Activated CD8-positive, alpha-beta memory T cell treated with anti-CD3 and anti-CD28 coated beads for 48 hours (primary cell): ENCODE results near the gene SURF2.
A peak's percentile ranks its signal among the peaks of the same experiment; 100 is the strongest.

Experiments
- DNase-seq, 3 experiments: peaks; one replicate each; pipeline ENCODE4 v3.0.0-alpha.2; 2020; ENCODE audit warnings: low read depth in 2 of 3, low spot score in 2 of 3

SURF2 gene

DNA sequence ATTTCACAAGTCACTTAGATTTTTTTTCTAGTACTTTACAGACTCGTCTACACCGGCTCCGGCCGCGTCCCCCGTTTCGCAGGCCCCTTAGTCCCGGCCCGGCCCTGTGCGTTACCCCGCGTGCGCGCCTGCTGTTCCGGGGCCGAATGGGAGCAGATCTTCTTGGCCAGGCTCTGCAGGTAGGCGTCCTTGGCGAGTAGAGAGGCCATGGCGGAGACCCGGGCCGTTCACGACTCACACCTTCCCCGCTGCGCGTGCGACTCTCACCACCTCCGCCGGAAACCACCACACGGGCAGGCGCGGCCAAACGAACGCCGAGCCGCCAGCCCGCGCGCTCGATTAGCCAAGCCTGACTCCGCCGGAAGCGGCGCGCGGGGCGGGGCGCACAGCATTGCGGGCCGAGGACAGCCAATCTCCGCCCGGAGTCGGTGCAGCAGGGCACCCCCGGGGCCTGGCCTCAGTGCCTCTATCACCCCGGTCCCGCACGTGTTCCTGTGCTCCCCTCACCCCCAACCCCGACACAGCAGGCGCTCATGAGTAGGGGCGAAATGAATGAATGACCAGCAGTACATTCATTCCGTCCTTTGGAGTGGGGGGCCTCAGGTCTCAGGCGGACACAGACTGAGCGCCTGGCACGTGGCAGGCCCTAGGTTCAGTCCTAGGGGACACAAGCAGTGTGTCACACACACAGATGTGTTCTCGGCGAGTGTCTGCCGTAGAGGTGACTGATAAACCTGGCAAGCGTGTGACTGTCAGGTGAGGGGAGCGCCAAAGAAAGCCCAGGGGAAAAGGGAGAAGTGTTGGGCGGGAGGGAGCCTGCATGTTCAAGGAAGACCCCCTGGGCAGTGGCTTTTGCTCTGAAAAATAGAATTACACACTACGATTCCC, 20.2 kb upstream of the SURF2 start, which contains the start of gene SURF6:
Gene SURF6, minus strand, starts transcription at position 265 of the 888 bp plus-strand sequence. Its CDS starts 56 bp downstream, at position 209.
- DNase-seq: peak; percentile 88 to 92 (median 91)

DNA sequence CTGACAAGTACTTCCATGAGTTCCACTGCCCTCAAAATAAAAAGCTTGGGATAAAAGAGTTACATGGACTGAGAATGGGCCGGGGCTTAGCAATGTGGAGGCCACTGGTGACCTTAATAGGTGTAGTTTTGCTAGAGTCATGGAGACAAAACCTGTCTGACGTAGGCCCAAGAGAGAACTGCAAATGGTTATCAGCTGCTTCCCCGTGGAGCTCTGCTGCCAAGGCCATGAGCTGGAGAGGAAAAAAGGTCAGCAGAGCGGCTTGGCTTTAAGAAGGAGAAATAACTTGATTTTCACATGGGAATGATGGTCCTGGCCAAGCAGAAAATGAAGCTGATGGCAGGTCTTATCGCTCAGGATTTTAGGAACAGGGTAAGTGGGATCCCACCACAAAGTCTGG, 16.7 kb upstream of the SURF2 start:
- DNase-seq: no peak

DNA sequence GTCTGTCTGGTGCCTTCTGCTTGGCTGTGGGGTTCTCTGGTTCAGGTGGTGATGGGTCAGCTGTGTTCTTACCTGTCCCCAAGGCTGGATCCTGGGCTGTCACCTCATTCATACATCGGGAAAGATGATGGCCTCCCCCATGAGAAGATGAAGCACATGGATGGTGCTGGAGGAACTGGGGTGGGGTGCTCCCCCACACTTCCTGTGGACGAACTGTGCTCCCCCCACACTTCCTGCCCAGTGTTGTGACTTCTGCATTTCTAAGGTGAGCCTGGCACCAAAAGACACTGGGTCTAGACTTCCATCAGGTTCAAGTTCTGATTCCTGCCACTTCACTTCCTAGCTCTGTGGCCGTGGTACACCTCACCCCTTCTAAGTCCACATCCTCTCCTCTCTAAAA, 16.1 kb upstream of the SURF2 start:
- no peak for DNase-seq

DNA sequence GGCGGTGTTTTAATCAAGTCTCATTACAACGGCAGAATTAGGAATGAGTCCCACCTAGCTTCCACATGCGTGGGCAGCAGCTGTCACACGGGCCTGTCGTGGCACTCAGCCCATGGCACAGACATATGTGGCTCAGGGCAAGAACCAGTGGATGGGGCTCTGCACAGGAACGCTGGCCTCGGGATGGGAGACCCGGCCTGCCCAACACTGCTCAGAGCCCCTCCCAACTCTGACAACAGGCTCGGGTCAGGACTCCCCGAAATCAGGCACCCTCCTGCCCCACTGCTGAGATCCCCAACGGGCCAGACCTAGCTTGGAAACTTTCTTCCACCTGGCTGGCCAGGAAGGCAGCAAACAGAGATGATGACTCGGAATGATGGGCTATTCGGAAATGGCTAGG, 15.4 kb upstream of the SURF2 start:
- no peak for DNase-seq

DNA sequence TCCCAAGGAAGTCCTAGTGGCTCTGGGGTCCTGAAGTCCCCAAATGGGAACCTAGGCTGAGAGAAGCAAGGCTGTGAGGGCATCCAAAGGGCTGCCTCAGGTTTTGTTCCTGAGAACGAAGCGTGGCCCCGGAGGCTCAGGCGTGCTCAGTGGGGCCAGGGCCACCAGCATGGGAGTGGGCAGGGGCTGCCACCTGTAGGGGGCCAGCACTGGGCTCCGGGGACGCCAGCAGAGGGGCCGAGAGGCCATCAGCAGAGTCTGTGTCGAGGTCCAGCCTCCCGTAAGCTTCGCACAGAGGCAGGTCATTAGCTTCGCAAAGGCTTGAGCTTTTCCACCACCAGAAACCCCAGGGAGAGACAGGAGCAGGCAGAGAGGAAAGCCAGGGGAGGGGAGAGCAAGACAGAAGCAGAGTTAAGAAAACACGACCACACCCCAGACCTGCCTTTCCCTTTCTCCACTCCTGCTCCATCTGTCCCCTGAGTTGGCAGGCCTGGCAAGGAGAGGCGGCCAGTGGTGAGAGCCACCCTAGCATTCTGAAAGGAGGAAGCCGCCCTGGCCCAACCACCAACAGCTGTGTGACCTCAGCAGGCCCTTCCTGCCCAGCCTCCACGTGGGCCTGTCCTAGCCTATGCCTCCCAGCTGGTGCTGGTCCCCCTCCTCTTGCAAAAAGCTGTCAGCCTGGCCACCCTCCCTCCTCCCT, 14.8 kb upstream of the SURF2 start:
- no peak for DNase-seq

DNA sequence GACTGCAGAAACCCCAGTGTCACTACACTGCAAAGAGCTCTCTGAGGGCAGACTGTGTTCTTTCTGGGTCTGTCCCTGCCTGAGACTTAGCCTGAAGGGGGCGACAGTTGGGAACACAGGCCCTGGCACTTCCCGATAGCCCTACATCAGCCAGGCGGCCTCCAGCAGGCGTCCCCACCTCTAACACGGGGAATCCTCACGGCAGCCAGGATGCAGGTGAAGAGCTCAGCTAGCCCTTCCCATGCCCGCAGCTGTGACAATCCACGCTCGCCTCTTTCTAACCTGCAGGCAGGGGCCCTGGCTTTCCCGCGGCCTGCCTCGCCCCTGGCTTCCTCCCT, 14.3 kb upstream of the SURF2 start:
- no peak for DNase-seq

GRCh38 chr9:133342570-133342969, 13.8 kb upstream of the SURF2 start:
- no peak for DNase-seq

DNA sequence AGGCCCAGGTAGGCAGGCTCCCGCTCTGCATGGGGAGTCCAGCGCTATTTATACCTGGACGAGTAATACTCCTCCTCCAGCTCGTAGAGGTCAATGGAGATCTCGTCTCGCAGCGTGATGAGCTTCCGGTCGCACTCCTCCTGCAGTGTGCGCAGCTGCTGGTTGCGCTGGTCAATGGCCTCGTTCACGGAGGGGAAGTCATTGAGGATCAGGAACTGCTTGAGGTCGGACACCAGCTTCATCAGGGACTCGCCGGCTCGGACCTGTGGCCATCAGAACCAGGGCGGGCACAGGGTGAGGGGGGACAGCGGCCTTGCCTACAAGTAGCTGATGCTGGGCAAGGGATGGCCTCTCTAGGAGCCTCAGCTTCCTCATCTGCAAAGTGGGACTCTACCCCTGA, 12.3 kb upstream of the SURF2 start:
- no peak for DNase-seq

DNA sequence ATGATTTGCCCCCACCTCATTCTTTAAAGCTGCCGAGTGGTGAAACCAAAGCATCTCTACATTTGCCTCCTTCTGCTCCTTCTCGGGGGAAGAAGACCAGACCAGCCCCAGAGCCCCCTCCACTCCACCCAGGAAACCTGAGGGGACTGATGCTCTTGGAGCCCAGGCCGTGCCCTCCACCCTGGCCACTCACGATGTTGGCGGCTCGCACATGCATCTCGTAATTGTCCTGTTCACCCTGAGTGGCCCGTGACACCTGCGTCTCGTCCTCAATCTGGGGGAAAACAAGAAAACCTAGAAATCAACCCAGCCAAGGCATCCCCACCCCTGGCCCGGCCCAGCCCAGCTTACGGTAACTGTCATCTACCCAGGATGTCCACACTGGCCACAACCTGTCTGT, 11.4 kb upstream of the SURF2 start:
- no peak for DNase-seq

DNA sequence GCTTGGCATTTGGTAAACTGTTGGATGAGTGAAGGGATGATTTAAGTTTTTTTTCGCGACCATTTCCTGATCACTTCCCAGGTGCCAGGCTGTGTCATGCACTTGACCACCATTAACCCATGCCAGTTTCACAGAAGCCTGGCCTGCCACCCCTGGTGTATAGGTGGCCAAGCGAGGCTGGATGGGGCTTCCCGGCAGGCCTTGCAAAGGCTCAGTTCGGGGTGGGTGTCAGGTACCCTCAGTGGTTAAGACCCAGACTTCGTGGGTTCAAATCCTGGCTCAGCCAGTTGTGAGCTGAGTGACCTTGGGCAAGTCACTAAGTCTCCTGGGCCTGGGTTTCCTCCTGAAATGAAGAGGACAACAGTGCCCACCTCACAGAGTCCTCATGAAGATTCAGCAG, 10.8 kb upstream of the SURF2 start:
- DNase-seq: no peak

GRCh38 chr9:133346021-133346785, 10.1 kb upstream of the SURF2 start:
- DNase-seq: no peak

- DNase-seq: no peak
Measured at GRCh38 chr9:133347515-133347984, 8.8 kb upstream of the SURF2 start.

DNA sequence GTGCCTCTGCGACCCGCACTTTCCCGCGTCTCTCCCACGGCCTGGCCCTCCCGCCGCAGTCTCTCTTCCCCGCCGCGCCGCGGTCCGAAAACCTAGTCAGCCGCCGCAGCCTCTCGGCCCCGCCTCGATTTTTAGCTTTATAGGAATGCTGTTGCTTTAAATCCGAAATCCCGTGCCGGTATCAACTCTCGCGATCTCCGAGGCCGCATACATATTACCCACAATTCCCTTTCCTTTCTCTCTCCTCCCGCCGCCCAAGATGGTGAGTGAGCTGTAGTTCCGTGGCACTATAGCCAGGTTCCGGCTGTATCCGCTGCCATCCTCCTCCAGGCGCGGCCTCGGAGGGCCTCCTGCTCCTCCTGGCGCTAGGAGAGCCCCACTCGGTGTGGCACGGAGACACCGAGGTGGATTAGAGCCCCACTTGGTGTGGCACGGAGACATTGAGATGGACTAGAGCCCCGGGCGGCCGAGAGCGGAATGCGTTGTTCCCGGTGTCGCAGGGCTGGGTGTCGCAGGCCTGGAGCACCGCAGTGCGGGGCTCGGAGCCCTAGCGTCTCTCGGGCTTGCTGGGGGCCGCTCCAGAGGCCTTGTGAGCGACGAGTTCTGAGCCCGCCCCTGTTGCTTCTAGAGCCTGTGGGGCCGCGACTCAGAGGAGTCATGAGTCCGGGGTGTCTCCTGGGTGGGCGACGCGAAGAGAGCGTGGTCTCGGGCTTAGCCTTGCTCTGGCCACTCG, 8.2 kb upstream of the SURF2 start, which contains the start of the genes MED22 and RPL7A:
Gene MED22, minus strand, starts transcription at position 147 of the 733 bp plus-strand sequence. CDS start 1,469 bp downstream, outside the sequence.
Gene RPL7A, plus strand, starts transcription at position 234 of the 733 bp plus-strand sequence. Its CDS starts 26 bp downstream, at position 260.
- DNase-seq: peak; percentile 77 to 87 (median 82)

DNA sequence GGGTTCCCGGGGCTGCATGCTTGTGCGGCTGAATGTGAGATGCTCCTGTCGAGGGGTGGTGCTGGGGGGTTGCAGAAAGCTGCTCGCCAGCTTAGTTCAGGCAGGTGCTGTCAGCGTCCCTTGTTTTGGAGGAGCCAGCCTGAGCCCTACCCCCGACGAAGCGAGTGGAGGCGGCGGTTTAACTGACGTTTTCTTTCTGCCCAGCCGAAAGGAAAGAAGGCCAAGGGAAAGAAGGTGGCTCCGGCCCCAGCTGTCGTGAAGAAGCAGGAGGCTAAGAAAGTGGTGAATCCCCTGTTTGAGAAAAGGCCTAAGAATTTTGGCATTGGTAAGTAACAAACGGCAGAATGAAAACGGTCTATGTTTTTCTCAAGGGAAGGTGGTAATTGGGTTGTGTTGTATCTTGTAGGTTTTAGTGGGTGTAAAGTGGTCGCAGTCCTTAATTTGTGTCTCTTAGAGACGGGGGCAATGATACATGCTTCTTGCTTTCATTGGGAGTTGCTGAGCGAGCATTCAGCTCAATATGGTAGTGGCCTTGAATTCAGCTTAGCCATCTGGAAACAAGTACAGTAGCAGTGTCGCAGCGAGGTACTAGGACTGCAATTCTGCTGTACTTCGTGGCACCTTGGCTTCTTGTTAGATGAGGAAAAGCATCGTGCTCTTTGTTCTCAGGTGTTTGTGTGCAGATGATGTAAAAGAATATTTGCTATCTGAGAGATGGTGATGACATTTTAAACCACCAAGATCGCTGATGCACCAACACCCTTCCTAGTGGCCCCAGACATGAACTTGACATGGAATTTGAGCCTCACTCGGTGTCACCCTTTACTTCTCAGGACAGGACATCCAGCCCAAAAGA, 7.4 kb upstream of the SURF2 start:
- no peak for DNase-seq

DNA sequence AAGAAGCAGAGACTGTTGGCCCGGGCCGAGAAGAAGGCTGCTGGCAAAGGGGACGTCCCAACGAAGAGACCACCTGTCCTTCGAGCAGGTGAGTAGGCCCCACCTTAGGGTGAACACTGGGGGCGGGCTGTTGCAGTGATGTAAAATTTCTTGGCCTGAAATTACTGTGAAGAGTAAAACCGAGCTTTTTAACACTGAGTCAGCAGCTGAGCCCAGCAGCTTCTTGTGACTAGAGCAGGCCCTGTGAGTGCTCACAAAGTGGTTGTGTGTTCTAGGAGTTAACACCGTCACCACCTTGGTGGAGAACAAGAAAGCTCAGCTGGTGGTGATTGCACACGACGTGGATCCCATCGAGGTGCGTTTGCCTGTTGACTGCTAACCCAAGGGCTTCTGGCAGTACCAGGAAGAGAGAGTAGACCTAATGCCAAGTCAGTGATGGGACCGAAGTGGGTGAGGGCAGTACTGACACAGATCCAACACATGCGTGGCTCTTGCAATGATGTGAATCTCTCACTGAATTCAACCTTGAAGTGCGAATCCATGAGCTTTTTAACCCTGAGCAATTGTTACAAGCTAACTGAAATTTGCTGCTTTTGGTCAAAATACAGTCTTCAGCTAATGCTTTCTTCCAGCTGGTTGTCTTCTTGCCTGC, 6.3 kb upstream of the SURF2 start:
- no peak for DNase-seq

GRCh38 chr9:133351526-133351907, 4.8 kb upstream of the SURF2 start:
- DNase-seq: no peak

GRCh38 chr9:133351908-133352634, 4.3 kb upstream of the SURF2 start:
- no peak for DNase-seq

DNA sequence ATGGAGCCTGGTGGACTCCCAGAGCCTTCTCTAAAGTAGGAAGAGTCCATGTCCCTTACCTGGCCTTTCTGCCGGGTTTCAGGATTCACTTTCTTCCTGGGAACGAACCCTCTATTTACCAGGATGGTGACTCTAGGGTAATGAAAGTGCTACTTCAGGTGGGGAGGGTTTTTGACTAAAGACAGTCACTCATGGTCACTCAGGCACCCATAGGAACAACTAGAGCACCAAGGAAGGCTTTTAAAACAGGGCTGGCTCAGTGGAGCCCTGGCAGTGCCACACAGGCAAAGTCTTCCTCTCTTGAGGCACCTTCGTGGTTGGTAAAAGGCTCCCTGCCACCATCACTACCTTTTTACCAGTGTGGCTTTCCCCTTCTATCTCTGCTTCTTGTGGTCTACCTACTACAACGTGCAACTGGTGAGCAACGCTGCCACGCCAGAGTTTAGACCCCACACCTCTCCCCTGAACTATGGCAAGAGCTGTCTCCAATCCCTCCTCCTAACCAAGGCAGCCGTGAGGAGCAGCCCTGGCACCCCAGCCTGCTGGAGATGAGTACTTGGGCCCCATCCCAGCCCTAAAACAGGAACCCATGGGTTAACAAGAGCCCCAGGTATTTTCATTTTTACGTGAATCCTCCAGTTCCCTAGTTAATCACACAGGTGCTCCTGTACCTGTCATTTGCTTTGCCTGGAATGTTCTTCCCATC, 3.6 kb upstream of the SURF2 start:
- DNase-seq: no peak
